Fibroblast of lung (primary cell): ENCODE measurements around the gene HSPBAP1. TPM values are rescaled to one million over a fixed set of nuclear protein-coding genes. Genes with fewer than 3 reads are reported as not detected.

Source experiments
- DNase-seq, 2 donors: peaks; one replicate each; pipeline versions ENCODE4 v3.0.0 to v3.0.0-alpha.2; 2010; ENCODE audit warnings: low read depth in 2 of 2
- H2AFZ ChIP-seq: 2 replicates; pipeline ENCODE4 v1.5.1; 2012; ENCODE audit warnings: low read length, control low read depth, inconsistent platforms
- H3K27ac ChIP-seq: 2 replicates; pipeline ENCODE4 v1.5.1; 2011; ENCODE audit warnings: low read length, control low read depth; ENCODE audit not compliant: insufficient read depth
- H3K27me3 ChIP-seq: 2 replicates; pipeline ENCODE4 v1.5.1; 2011; ENCODE audit warnings: mild to moderate bottlenecking, low read length; ENCODE audit not compliant: control insufficient read depth, insufficient read depth
- H3K36me3 ChIP-seq: 2 replicates; pipeline ENCODE4 v1.5.1; 2011; ENCODE audit warnings: low read length; ENCODE audit not compliant: control insufficient read depth, insufficient read depth
- H3K4me1 ChIP-seq: 2 replicates; pipeline ENCODE4 v1.5.1; 2011; ENCODE audit warnings: low read length; ENCODE audit not compliant: control insufficient read depth, insufficient read depth; ENCODE audit errors: extremely low read depth
- H3K4me2 ChIP-seq: 2 replicates; pipeline ENCODE4 v1.5.1; 2011; ENCODE audit warnings: low read length, control low read depth; ENCODE audit not compliant: insufficient read depth; ENCODE audit errors: extremely low read depth
- H3K4me3 ChIP-seq, 4 experiments: fragments of 200-600 bp in 1 of 4; sonication (generic) in 1 of 4; replicated peaks in 1 of 4; 2 replicates each; pipeline ENCODE4 v1.5.1; 2011 to 2016; ENCODE audit warnings: low read length in 4 of 4, low read depth in 3 of 4, mild to moderate bottlenecking in 3 of 4, control low read depth in 2 of 4, inconsistent platforms in 1 of 4, mixed read lengths in 1 of 4; ENCODE audit not compliant: insufficient read depth in 1 of 4; ENCODE audit errors: control extremely low read depth in 1 of 4
- H3K79me2 ChIP-seq: 2 replicates; pipeline ENCODE4 v1.5.1; 2012; ENCODE audit warnings: mild to moderate bottlenecking, low read length, inconsistent platforms; ENCODE audit not compliant: control insufficient read depth, insufficient read depth
- H3K9ac ChIP-seq: 2 replicates; pipeline ENCODE4 v1.5.1; 2011; ENCODE audit warnings: mild to moderate bottlenecking, low read length, control low read depth; ENCODE audit not compliant: insufficient read depth
- H3K9me3 ChIP-seq: 2 replicates; pipeline ENCODE4 v1.5.1; 2012; ENCODE audit warnings: low read depth, low read length; ENCODE audit not compliant: control insufficient read depth, insufficient read depth
- H4K20me1 ChIP-seq: 2 replicates; pipeline ENCODE4 v1.5.1; 2011; ENCODE audit warnings: low read length; ENCODE audit not compliant: control insufficient read depth, insufficient read depth; ENCODE audit errors: extremely low read depth
- CTCF ChIP-seq, 2 donors: IDR thresholded peaks in 1 of 2; conservative IDR thresholded peaks in 1 of 2; 1 replicate in 1 of 2; 2 replicates in 1 of 2; pipeline ENCODE4 v1.5.1; 2011 to 2012; ENCODE audit warnings: low read length in 2 of 2, control low read depth in 1 of 2, inconsistent platforms in 1 of 2, low read depth in 1 of 2, mild to moderate bottlenecking in 1 of 2
- EZH2 ChIP-seq: IDR thresholded peaks from 2 replicates; pipeline ENCODE4 v1.5.1; 2012; ENCODE audit warnings: low read length, control low read depth, mild to moderate bottlenecking; ENCODE audit errors: missing control alignments
- polyA plus RNA-seq, 2 donors: library from polyadenylated mRNA; depleted of rRNA in 1 of 2; stranded (reverse) in 1 of 2; unstranded in 1 of 2; fragments of >200 nt; gene quantifications; 2 replicates each; pipeline ENCODE4 v1.2.1, GENCODE V29; 2011 to 2012; ENCODE audit warnings: missing spikeins in 1 of 2
- total RNA-seq: library from RNA; depleted of rRNA; stranded (reverse); fragments of >200 nt; gene quantifications from 2 replicates; pipeline ENCODE4 v1.2.1, GENCODE V29; 2014

Gene HSPBAP1
- total and polyA plus RNA-seq, 2 donors (not counting 1 experiment from before 2014, with no cell fraction given) = 5.2 to 12.4 TPM

DNA sequence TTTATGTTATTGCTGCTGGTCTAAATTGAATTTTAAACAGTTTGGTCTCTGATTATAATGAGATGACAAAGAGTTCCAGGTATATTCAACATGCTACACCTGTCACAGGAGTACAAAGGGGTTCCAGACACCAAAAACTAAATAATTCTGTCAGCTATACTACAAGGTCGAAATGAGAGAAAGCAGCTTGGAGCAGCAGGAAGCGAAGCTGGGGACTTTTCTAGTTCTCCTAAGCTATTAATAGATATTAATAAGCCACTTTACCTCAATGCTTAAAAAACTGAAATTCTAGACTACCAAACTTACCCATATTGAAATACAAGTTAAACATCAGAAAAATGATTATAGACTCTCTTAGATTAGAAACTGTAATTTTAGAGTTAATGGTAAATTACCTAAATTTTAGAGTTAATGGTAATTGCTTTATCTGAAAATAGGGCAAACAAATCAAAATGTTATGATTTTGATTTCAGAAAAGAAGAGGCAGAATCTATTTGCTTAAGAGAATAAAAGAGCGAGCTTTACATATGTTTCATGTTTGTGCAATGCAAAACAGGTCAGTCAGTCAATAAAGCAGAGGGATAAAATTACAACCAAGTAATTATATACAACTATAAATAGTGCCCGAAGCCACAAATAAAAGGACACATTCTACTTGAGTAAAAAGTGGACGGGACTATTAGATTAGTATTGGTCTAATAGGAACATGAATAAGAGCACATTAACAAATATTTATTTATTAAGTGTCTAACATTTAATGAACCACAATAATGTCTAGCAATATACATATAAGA lies 16.8 kb downstream of the HSPBAP1 start:
- no peak for DNase-seq
- Histone ChIP-seq H3K9me3 (no peaks in the 10 kb centered on the region), H3K4me1 (no peaks in the 10 kb centered on the region)

DNA sequence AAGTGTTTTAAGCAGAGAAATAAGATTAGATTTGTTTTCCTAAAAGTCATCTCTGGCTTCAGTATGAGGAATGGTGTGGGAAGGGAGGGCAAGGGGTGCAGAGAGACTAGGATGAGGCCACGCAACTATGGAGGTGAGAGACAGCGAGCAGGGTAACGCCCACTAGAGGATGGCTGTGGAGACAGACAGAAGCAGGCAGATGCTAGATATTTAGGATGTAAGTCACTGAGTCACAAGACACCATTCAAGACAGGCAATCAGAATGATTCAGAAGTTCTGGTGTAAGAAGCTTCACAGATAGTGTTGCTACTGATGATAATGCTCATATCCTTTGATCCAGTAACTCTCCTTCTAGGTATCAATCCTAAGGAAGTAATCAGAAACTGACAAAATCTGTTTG lies 19.1 kb downstream of the HSPBAP1 start:
- Histone ChIP-seq H2AFZ (no peak overlapping the region), H3K4me3 (no peak overlapping the region), H4K20me1 (no peaks in the 10 kb centered on the region), H3K36me3 (no peaks in the 10 kb centered on the region), H3K4me2 (no peak overlapping the region), H3K27me3 (no peaks in the 10 kb centered on the region), H3K79me2 (no peaks in the 10 kb centered on the region), H3K4me1 (no peaks in the 10 kb centered on the region), H3K27ac (no peak overlapping the region), H3K9me3 (no peaks in the 10 kb centered on the region), H3K9ac (no peak overlapping the region)
- TF ChIP-seq CTCF (conservative IDR thresholded peaks at IDR 0.05 in 1 of 2, IDR thresholded peaks at IDR 0.05 in 1 of 2; ENCODE audit: low read depth in 1 of 2, low read length in 2 of 2) (no peak), EZH2 (no peak)
- peak; percentile 12 to 68 for DNase-seq

More for the DNA sequence above, 16.8 kb downstream of the HSPBAP1 start:
- H3K9ac ChIP-seq = no peak overlapping the region
- H3K27me3 ChIP-seq = no peaks in the 10 kb centered on the region
- H3K79me2 ChIP-seq = no peaks in the 10 kb centered on the region
- no peak overlapping the region for H3K4me3 ChIP-seq
- no peaks in the 10 kb centered on the region for H3K36me3 ChIP-seq
- H3K27ac ChIP-seq = no peak overlapping the region
- no peak overlapping the region for H2AFZ ChIP-seq
- H3K4me2 ChIP-seq = no peak overlapping the region
- no peak for TF ChIP-seq CTCF (conservative IDR thresholded peaks at IDR 0.05 in 1 of 2, IDR thresholded peaks at IDR 0.05 in 1 of 2; ENCODE audit: low read depth in 1 of 2, low read length in 2 of 2)
- no peak for TF ChIP-seq EZH2
- H4K20me1 ChIP-seq = no peaks in the 10 kb centered on the region

- no peaks in the 10 kb centered on the region for H3K36me3 ChIP-seq
- H4K20me1 ChIP-seq = no peaks in the 10 kb centered on the region
These were observed 19.6 kb downstream of the HSPBAP1 start for GRCh38 chr3:122773944-122774509.

More at GRCh38 chr3:122773944-122774509, 19.6 kb downstream of the HSPBAP1 start:
- TF ChIP-seq EZH2 (no peak), CTCF (conservative IDR thresholded peaks at IDR 0.05 in 1 of 2, IDR thresholded peaks at IDR 0.05 in 1 of 2; ENCODE audit: low read depth in 1 of 2, low read length in 2 of 2) (no peak)
- Histone ChIP-seq H3K9ac (no peak overlapping the region), H3K27ac (no peak overlapping the region), H3K79me2 (no peaks in the 10 kb centered on the region), H3K4me3 (no peak overlapping the region), H3K4me2 (no peak overlapping the region), H3K9me3 (no peaks in the 10 kb centered on the region), H3K4me1 (no peaks in the 10 kb centered on the region), H2AFZ (no peak overlapping the region), H3K27me3 (no peaks in the 10 kb centered on the region)
- no peak for DNase-seq
